ENCODE results near the gene TXNRD2.

TXNRD2 gene

GRCh38 chr22:19859861-19860510 lies 81.6 kb downstream of the TXNRD2 start:
- no peak for DNase-seq

- DNase-seq: no peak
Observed at GRCh38 chr22:19857382-19857781, 84.2 kb downstream of the TXNRD2 start.

- DNase-seq: peak; percentile 44
Observed at GRCh38 chr22:19855504-19856409, 85.9 kb downstream of the TXNRD2 start.

GRCh38 chr22:19854778-19855503 lies 86.7 kb downstream of the TXNRD2 start, which contains the start of the genes GNB1L and RTL10:
TSS of gene GNB1L (minus strand) at chr22:19854874. CDS start at chr22:19821355, 33,519 bp downstream.
TSS of gene RTL10 (minus strand) at chr22:19854874. CDS start at chr22:19852261, 2,613 bp downstream.
- peak; percentile 96 for DNase-seq

GRCh38 chr22:19853879-19854777 lies 87.5 kb downstream of the TXNRD2 start:
- no peak for DNase-seq

GRCh38 chr22:19853058-19853878 lies 88.3 kb downstream of the TXNRD2 start:
- no peak for DNase-seq

GRCh38 chr22:19852177-19852781 lies 89.3 kb downstream of the TXNRD2 start:
- no peak for DNase-seq

GRCh38 chr22:19851291-19852176 lies 90.1 kb downstream of the TXNRD2 start:
- DNase-seq: no peak

- no peak for DNase-seq
Observed at GRCh38 chr22:19850763-19851109, 90.9 kb downstream of the TXNRD2 start.

- no peak for DNase-seq
Observed at GRCh38 chr22:19849835-19850762, 91.5 kb downstream of the TXNRD2 start.

- no peak for DNase-seq
Observed at GRCh38 chr22:19848298-19849224, 93.1 kb downstream of the TXNRD2 start.

- DNase-seq: no peak
Observed at GRCh38 chr22:19847345-19847632, 94.3 kb downstream of the TXNRD2 start.

- no peak for DNase-seq
Observed at GRCh38 chr22:19846620-19847344, 94.8 kb downstream of the TXNRD2 start.

GRCh38 chr22:19845054-19845722 lies 96.4 kb downstream of the TXNRD2 start:
- no peak for DNase-seq

- DNase-seq: peak; percentile 60
Observed at GRCh38 chr22:19844377-19845053, 97.1 kb downstream of the TXNRD2 start.

Measured in fibroblast of skin of scalp (primary cell).